IMR-90 (cell line): ENCODE data around the gene EFHC1. TPM values are rescaled to one million over a fixed set of nuclear protein-coding genes. Genes with fewer than 3 reads are reported as not detected.

Source experiments
- ATAC-seq: fragments of 200-7000 bp; cut with Tn5 transposase; 2 replicates; pipeline ENCODE4 v1.9.1; 2020; ENCODE audit warnings: low read depth, mild to moderate bottlenecking, moderate library complexity
- BruUV-seq: library from RNA; stranded (reverse); fragments of 400-500 nt; replicated peaks from 2 replicates; lab custom pipeline; 2021; lab: Mats Ljungman, UMichigan
- CTCF ChIA-PET: fragments of 300-600 bp; formaldehyde crosslinking; extraction: SDS; loops from one replicate; lab custom pipeline; 2021; ENCODE audit warnings: antibody characterized with exemption; lab: Yijun Ruan, JAX
- POLR2A ChIA-PET: fragments of 300-600 bp; sonication (Branson Sonifier 250); formaldehyde crosslinking; loops from one replicate; lab custom pipeline; 2022; ENCODE audit warnings: antibody characterized with exemption; ENCODE audit not compliant: unreplicated experiment; lab: Charles Lee
- DNase-seq: peaks from one replicate; pipeline ENCODE4 v3.0.0; 2013
- H2AFZ ChIP-seq: replicated peaks from 2 replicates; pipeline ENCODE3; 2013; ENCODE audit warnings: low read length, mild to moderate bottlenecking; ENCODE audit not compliant: poor library complexity
- H2AK5ac ChIP-seq: 2 replicates; pipeline ENCODE4 v1.6.1; 2013; ENCODE audit warnings: low read depth, low read length, inconsistent platforms
- H2AK9ac ChIP-seq: replicated peaks from 2 replicates; pipeline ENCODE3; 2013; ENCODE audit warnings: mild to moderate bottlenecking, low read depth, low read length, moderate library complexity; ENCODE audit not compliant: poor library complexity
- H2BK120ac ChIP-seq: 2 replicates; pipeline ENCODE4 v1.6.1; 2013; ENCODE audit warnings: low read depth, low read length, inconsistent platforms
- H2BK15ac ChIP-seq: 3 replicates; pipeline ENCODE4 v1.6.1; 2013; ENCODE audit warnings: low read depth, low read length, inconsistent platforms
- H2BK20ac ChIP-seq: 2 replicates; pipeline ENCODE4 v1.6.1; 2013; ENCODE audit warnings: low read depth, mild to moderate bottlenecking, inconsistent platforms, low read length, moderate library complexity
- H2BK5ac ChIP-seq: 2 replicates; pipeline ENCODE4 v1.6.1; 2013; ENCODE audit warnings: mild to moderate bottlenecking, low read depth, low read length, inconsistent platforms; ENCODE audit not compliant: poor library complexity, severe bottlenecking
- H3K14ac ChIP-seq: replicated peaks from 2 replicates; pipeline ENCODE4 v1.6.1; 2013; ENCODE audit warnings: low read depth, low read length, inconsistent platforms
- H3K18ac ChIP-seq: 2 replicates; pipeline ENCODE4 v1.6.1; 2013; ENCODE audit warnings: low read depth, low read length, control low read depth
- H3K23ac ChIP-seq: 2 replicates; pipeline ENCODE4 v1.6.1; 2013; ENCODE audit warnings: low read depth, low read length, inconsistent platforms
- H3K27ac ChIP-seq: 2 replicates; pipeline ENCODE4 v1.5.1; 2013; ENCODE audit warnings: mild to moderate bottlenecking, control low read depth, low read length; ENCODE audit not compliant: insufficient read depth
- H3K27me3 ChIP-seq: 2 replicates; pipeline ENCODE4 v1.6.1; 2013; ENCODE audit warnings: low read length; ENCODE audit not compliant: control insufficient read depth, insufficient read depth
- H3K36me3 ChIP-seq: 2 replicates; pipeline ENCODE4 v1.6.1; 2013; ENCODE audit warnings: low read length, mixed read lengths; ENCODE audit not compliant: control insufficient read depth, insufficient read depth
- H3K4ac ChIP-seq: 2 replicates; pipeline ENCODE4 v1.6.1; 2013; ENCODE audit warnings: low read depth, low read length, inconsistent platforms
- H3K4me1 ChIP-seq: 2 replicates; pipeline ENCODE4 v1.6.1; 2013; ENCODE audit warnings: low read length, mixed read lengths; ENCODE audit not compliant: control insufficient read depth, insufficient read depth
- H3K4me2 ChIP-seq: 2 replicates; pipeline ENCODE4 v1.6.1; 2013; ENCODE audit warnings: low read depth, mild to moderate bottlenecking, control low read depth, low read length, moderate library complexity
- H3K4me3 ChIP-seq: 2 replicates; pipeline ENCODE4 v1.5.1; 2013; ENCODE audit warnings: low read depth, mild to moderate bottlenecking, control low read depth, low read length, moderate library complexity; ENCODE audit not compliant: insufficient read depth
- H3K56ac ChIP-seq: 2 replicates; pipeline ENCODE4 v1.6.1; 2013; ENCODE audit warnings: low read length, inconsistent platforms; ENCODE audit not compliant: insufficient read depth; ENCODE audit errors: extremely low read depth
- H3K79me1 ChIP-seq, 2 experiments: 2 replicates each; pipeline ENCODE4 v1.6.1; 2013; ENCODE audit warnings: low read length in 2 of 2, inconsistent platforms in 1 of 2, low read depth in 1 of 2
- H3K9ac ChIP-seq: 2 replicates; pipeline ENCODE4 v1.6.1; 2013; ENCODE audit warnings: low read depth, low read length, control low read depth
- H3K9me1 ChIP-seq: 2 replicates; pipeline ENCODE4 v1.6.1; 2013; ENCODE audit warnings: low read length, inconsistent platforms; ENCODE audit not compliant: insufficient read depth
- H3K9me3 ChIP-seq: 2 replicates; pipeline ENCODE4 v1.6.1; 2013; ENCODE audit warnings: low read length; ENCODE audit not compliant: control insufficient read depth, insufficient read depth
- H4K20me1 ChIP-seq: 2 replicates; pipeline ENCODE4 v1.6.1; 2013; ENCODE audit warnings: low read length, inconsistent platforms; ENCODE audit not compliant: insufficient read depth
- H4K5ac ChIP-seq: 2 replicates; pipeline ENCODE4 v1.6.1; 2013; ENCODE audit warnings: mild to moderate bottlenecking, low read depth, low read length, control low read depth
- H4K8ac ChIP-seq, 2 experiments: 2 replicates each; pipeline ENCODE4 v1.6.1; 2013; ENCODE audit warnings: low read depth in 2 of 2, low read length in 2 of 2, control low read depth in 1 of 2, inconsistent platforms in 1 of 2
- H4K91ac ChIP-seq: 2 replicates; pipeline ENCODE4 v1.6.1; 2013; ENCODE audit warnings: low read depth, low read length, inconsistent platforms; ENCODE audit not compliant: insufficient read depth
- BHLHE40 ChIP-seq: fragments of 150-350 bp; IDR thresholded peaks from 2 replicates; pipeline ENCODE4 v1.6.1; 2016; ENCODE audit warnings: mild to moderate bottlenecking, low read depth, low read length
- CEBPB ChIP-seq: IDR thresholded peaks from 2 replicates; pipeline ENCODE4 v1.6.1; 2012; ENCODE audit warnings: low read depth, low read length, improper control_type of control experiment
- CHD1 ChIP-seq: IDR thresholded peaks from 2 replicates; pipeline ENCODE4 v1.6.1; 2012; ENCODE audit warnings: low read depth, low read length, improper control_type of control experiment
- CTCF ChIP-seq: conservative IDR thresholded peaks from 2 replicates; pipeline ENCODE4 v1.5.1; 2012; ENCODE audit warnings: mild to moderate bottlenecking, low read depth, low read length, improper control_type of control experiment
- FOS ChIP-seq: fragments of 150-350 bp; IDR thresholded peaks from 2 replicates; pipeline ENCODE4 v1.6.1; 2016; ENCODE audit warnings: low read depth, low read length
- MAFK ChIP-seq: IDR thresholded peaks from 2 replicates; pipeline ENCODE4 v1.6.1; 2012; ENCODE audit warnings: low read depth, low read length, improper control_type of control experiment
- MAZ ChIP-seq: IDR thresholded peaks from 2 replicates; pipeline ENCODE4 v1.6.1; 2012; ENCODE audit warnings: low read depth, mild to moderate bottlenecking, low read length, improper control_type of control experiment, moderate library complexity, borderline replicate concordance
- NFE2L2 ChIP-seq: fragments of 150-350 bp; IDR thresholded peaks from 2 replicates; pipeline ENCODE4 v1.6.1; 2016; ENCODE audit warnings: low read depth, mild to moderate bottlenecking, low read length
- POLR2A ChIP-seq: IDR thresholded peaks from 2 replicates; pipeline ENCODE4 v1.6.1; 2012; ENCODE audit warnings: mild to moderate bottlenecking, low read depth, low read length
- RAD21 ChIP-seq: IDR thresholded peaks from 2 replicates; pipeline ENCODE4 v1.6.1; 2012; ENCODE audit warnings: low read length, improper control_type of control experiment
- RCOR1 ChIP-seq: IDR thresholded peaks from 2 replicates; pipeline ENCODE4 v1.6.1; 2012; ENCODE audit warnings: mild to moderate bottlenecking, low read length, improper control_type of control experiment; ENCODE audit not compliant: insufficient replicate concordance
- RFX5 ChIP-seq: IDR thresholded peaks from 2 replicates; pipeline ENCODE4 v1.8.0; 2012; ENCODE audit warnings: low read depth, mild to moderate bottlenecking, low read length, moderate library complexity
- SMC3 ChIP-seq: fragments of 150-350 bp; IDR thresholded peaks from 2 replicates; pipeline ENCODE4 v1.6.1; 2016; ENCODE audit warnings: low read depth, mild to moderate bottlenecking, antibody characterized with exemption, low read length, moderate library complexity
- WGBS, 2 experiments: methylation state at CpG; one replicate each; pipeline versions ENCODE4 v1.1.5 to v1.1.7; 2013; ENCODE audit warnings: missing lambda C conversion rate in 2 of 2; ENCODE audit not compliant: insufficient read length in 1 of 2; ENCODE audit errors: extremely low coverage in 2 of 2; 5-methylcytosine and 5-hydroxymethylcytosine counted together
- dilution Hi-C: fragments of 300-500 bp; cut with HindIII; formaldehyde crosslinking; loops from one replicate; pipeline ENCODE4 v1.14.3; 2018; ENCODE audit warnings: low sequenced_read_pairs; ENCODE audit not compliant: unreplicated experiment
- in situ Hi-C: fragments of 300-500 bp; cut with MboI; formaldehyde crosslinking; loops from 3 replicates; pipeline ENCODE4 v1.14.3; 2019; ENCODE audit warnings: low sequenced_read_pairs, inconsistent platforms, mixed read lengths
- intact Hi-C: fragments of 100-400 bp; cut with micrococcal nuclease; formaldehyde crosslinking; loops from 2 replicates; pipeline ENCODE4 v1.10.0; 2022
- polyA plus RNA-seq, 3 experiments: library from polyadenylated mRNA; depleted of rRNA; stranded (reverse); fragments of >200 nt; gene quantifications; 2 replicates each; pipeline ENCODE4 v1.2.3, GENCODE V29; 2012; ENCODE audit warnings: low replicate concordance in 1 of 3
- total RNA-seq: library from RNA; depleted of rRNA; stranded (reverse); fragments of >200 nt; gene quantifications from 2 replicates; pipeline ENCODE4 v1.2.3, GENCODE V29; 2012
- TF ChIP-seq, protein P1 (sequence below): fragments of 150-350 bp; IDR thresholded peaks from 2 replicates; pipeline ENCODE4 v1.6.1; 2017; ENCODE audit warnings: mild to moderate bottlenecking, antibody characterized with exemption, low read length, low read depth

Gene EFHC1
- total and polyA plus RNA-seq, 2 of the 4 experiments (the other 2 are of a cell fraction) = 14.0 to 23.0 TPM

DNA sequence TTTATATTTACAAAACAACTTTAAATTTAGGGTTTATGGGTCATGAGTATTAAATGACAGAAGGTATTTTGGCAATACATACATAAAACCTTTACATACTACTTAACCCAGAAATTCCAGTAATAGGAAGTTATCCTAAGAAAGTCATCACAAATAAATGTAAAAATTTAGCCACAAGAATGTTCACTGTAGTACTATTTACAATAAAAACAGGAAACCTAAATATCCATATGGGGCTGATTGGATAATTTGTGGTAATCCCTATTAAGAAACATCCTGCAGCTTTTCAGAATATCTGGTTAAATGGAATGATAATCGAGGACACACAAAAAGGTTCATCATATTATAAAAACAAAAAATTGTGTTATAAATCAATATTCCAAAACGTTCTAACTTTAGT, 112.3 kb downstream of the EFHC1 start:
- Histone ChIP-seq H2BK20ac (no peak overlapping the region), H3K9me3 (no peaks in the 10 kb centered on the region), H2BK15ac (no peak overlapping the region), H2AFZ (no peak overlapping the region), H3K18ac (no peak overlapping the region), H2AK9ac (no peak overlapping the region), H3K9me1 (peaks cover 60% of the 10 kb centered on the region), H4K20me1 (no peaks in the 10 kb centered on the region), H3K4me3 (no peak overlapping the region), H2AK5ac (no peak overlapping the region), H3K9ac (no peak overlapping the region), H3K23ac (no peak overlapping the region), H3K14ac (no peak overlapping the region), H4K91ac (no peak overlapping the region), H3K56ac (no peak overlapping the region), H2BK5ac (peak overlapping the region; percentile 96), H3K4ac (no peak overlapping the region), H3K27me3 (no peaks in the 10 kb centered on the region), H3K4me1 (peaks cover 30% of the 10 kb centered on the region), H2BK120ac (no peak overlapping the region), H4K5ac (no peak overlapping the region), H3K4me2 (no peak overlapping the region), H3K79me1 (peaks cover 38 to 90% of the 10 kb centered on the region in 2 experiments), H3K27ac (peak overlapping the region; percentile 79; the same call in 1 of the 2 replicates), H4K8ac (no peak overlapping the region; a peak in 1 of 4 replicates), H3K36me3 (peaks cover 38% of the 10 kb centered on the region)
- dilution Hi-C loops = no loop called here
- BruUV-seq = no TSS peak
- peak; percentile 51 for DNase-seq
- WGBS, 2 experiments = no CpG with 5 or more reads among the region's 2 CpGs
- TF ChIP-seq CHD1 (no peak), CEBPB (no peak), SMC3 (no peak), FOS (no peak), CTCF (no peak), RAD21 (no peak), RCOR1 (no peak), RFX5 (no peak), MAZ (no peak), NFE2L2 (no peak), BHLHE40 (no peak), POLR2A (no peak), MAFK (no peak)
- TF ChIP-seq, protein P1, sequence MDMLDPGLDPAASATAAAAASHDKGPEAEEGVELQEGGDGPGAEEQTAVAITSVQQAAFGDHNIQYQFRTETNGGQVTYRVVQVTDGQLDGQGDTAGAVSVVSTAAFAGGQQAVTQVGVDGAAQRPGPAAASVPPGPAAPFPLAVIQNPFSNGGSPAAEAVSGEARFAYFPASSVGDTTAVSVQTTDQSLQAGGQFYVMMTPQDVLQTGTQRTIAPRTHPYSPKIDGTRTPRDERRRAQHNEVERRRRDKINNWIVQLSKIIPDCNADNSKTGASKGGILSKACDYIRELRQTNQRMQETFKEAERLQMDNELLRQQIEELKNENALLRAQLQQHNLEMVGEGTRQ = no peak
- CTCF ChIA-PET = interaction anchor here (0.9 kb wide), 1 partner anchor 115 kb away, joined by 3 read pairs; no protein-coding TSS in a partner anchor
- intact Hi-C loops = no loop called here
- peak; percentile 7; the same call in 1 of the 2 replicates for ATAC-seq
- in situ Hi-C loops = no loop called here
- POLR2A ChIA-PET = no interaction called here
